ENCODE data around the gene CLCN3. TPM values are rescaled to one million over a fixed set of nuclear protein-coding genes. Genes with fewer than 3 reads are reported as not detected.

Gene CLCN3
- total and polyA plus RNA-seq, 2 of the 4 experiments (the other 2 are of a cell fraction), result 13.0 to 22.8 TPM

GRCh38 chr4:169698331-169698730 lies 78.0 kb downstream of the CLCN3 start:
- no peak overlapping the region for H2AK5ac ChIP-seq (ENCODE audit: low read depth, low read length)
- no peaks in the 10 kb centered on the region for H3K79me1 ChIP-seq (ENCODE audit: low read depth in 1 of 2, low read length in 2 of 2)
- no peaks in the 10 kb centered on the region for H3K27me3 ChIP-seq (ENCODE audit: control insufficient read depth, insufficient read depth, low read length)
- no peak overlapping the region for H4K91ac ChIP-seq (ENCODE audit: insufficient read depth, low read depth, low read length)
- no peak overlapping the region for H4K5ac ChIP-seq (ENCODE audit: low read depth, low read length)
- ChIA-PET POLR2A (ENCODE audit: unreplicated experiment) (no interaction called here), CTCF (no interaction called here)
- no peak overlapping the region for H3K27ac ChIP-seq (ENCODE audit: insufficient read depth, low read length)
- H2BK120ac ChIP-seq (ENCODE audit: low read depth, low read length), result no peak overlapping the region
- no peak overlapping the region for H3K18ac ChIP-seq (ENCODE audit: low read depth, low read length)
- dilution Hi-C loops (cut with HindIII; ENCODE audit: low sequenced_read_pairs, unreplicated experiment) (no loop called here), in situ Hi-C loops (cut with MboI; ENCODE audit: low sequenced_read_pairs) (no loop called here), intact Hi-C loops (cut with micrococcal nuclease) (no loop called here)
- no TSS peak for BruUV-seq (replicated peaks)
- no peaks in the 10 kb centered on the region; the same call in 1 of the 2 replicates for H3K9me1 ChIP-seq (ENCODE audit: insufficient read depth, low read length)
- no peak overlapping the region for H3K4me2 ChIP-seq (ENCODE audit: low read depth, low read length)
- H3K9ac ChIP-seq (ENCODE audit: low read depth, low read length), result no peak overlapping the region
- H3K56ac ChIP-seq (ENCODE audit: extremely low read depth, insufficient read depth, low read length), result no peak overlapping the region
- no peaks in the 10 kb centered on the region for H3K4me1 ChIP-seq (ENCODE audit: control insufficient read depth, insufficient read depth, low read length)
- no peak overlapping the region for H3K4ac ChIP-seq (ENCODE audit: low read depth, low read length)
- H3K23ac ChIP-seq (ENCODE audit: low read depth, low read length), result no peak overlapping the region
- no peak overlapping the region for H2AK9ac ChIP-seq (replicated peaks; ENCODE audit: low read depth, low read length, poor library complexity)
- no peak overlapping the region for H4K8ac ChIP-seq (ENCODE audit: low read depth in 2 of 2, low read length in 2 of 2)
- H2BK5ac ChIP-seq (ENCODE audit: low read depth, low read length, poor library complexity, severe bottlenecking), result no peak overlapping the region
- H2AFZ ChIP-seq (replicated peaks; ENCODE audit: low read length, poor library complexity), result no peak overlapping the region
- no peak overlapping the region for H2BK15ac ChIP-seq (ENCODE audit: low read depth, low read length)
- H3K36me3 ChIP-seq (ENCODE audit: control insufficient read depth, insufficient read depth, low read length), result peaks cover 11% of the 10 kb centered on the region
- H3K9me3 ChIP-seq (ENCODE audit: control insufficient read depth, insufficient read depth, low read length), result no peaks in the 10 kb centered on the region
- H2BK20ac ChIP-seq (ENCODE audit: low read depth, low read length), result no peak overlapping the region
- no peaks in the 10 kb centered on the region for H4K20me1 ChIP-seq (ENCODE audit: insufficient read depth, low read length)
- WGBS, 2 experiments (ENCODE audit: extremely low coverage in 2 of 2, insufficient read length in 1 of 2), result no CpG with 5 or more reads among the region's 5 CpGs
- no peak overlapping the region for H3K4me3 ChIP-seq (ENCODE audit: insufficient read depth, low read depth, low read length)
- H3K14ac ChIP-seq (replicated peaks; ENCODE audit: low read depth, low read length), result no peak overlapping the region
- TF ChIP-seq CHD1 (IDR thresholded peaks at IDR 0.05; ENCODE audit: low read depth, low read length) (no peak), MAZ (IDR thresholded peaks at IDR 0.05; ENCODE audit: borderline replicate concordance, low read depth, low read length) (no peak), ELK1 (IDR thresholded peaks at IDR 0.05; ENCODE audit: borderline replicate concordance, low read depth, low read length) (no peak), MAFK (IDR thresholded peaks at IDR 0.05; ENCODE audit: low read depth, low read length) (no peak), RAD21 (IDR thresholded peaks at IDR 0.05; ENCODE audit: low read length) (no peak), USF2 (IDR thresholded peaks at IDR 0.05; ENCODE audit: low read depth, low read length) (no peak), BHLHE40 (IDR thresholded peaks at IDR 0.05; ENCODE audit: low read depth, low read length) (no peak), NFE2L2 (IDR thresholded peaks at IDR 0.05; ENCODE audit: low read depth, low read length) (no peak), CEBPB (IDR thresholded peaks at IDR 0.05; ENCODE audit: low read depth, low read length) (no peak), FOS (IDR thresholded peaks at IDR 0.05; ENCODE audit: low read depth, low read length) (no peak), SMC3 (IDR thresholded peaks at IDR 0.05; ENCODE audit: low read depth, low read length) (no peak), CTCF (conservative IDR thresholded peaks at IDR 0.05; ENCODE audit: low read depth, low read length) (no peak), POLR2A (IDR thresholded peaks at IDR 0.05; ENCODE audit: low read depth, low read length) (no peak), MXI1 (IDR thresholded peaks at IDR 0.05; ENCODE audit: borderline replicate concordance, low read depth, low read length) (no peak), RCOR1 (IDR thresholded peaks at IDR 0.05; ENCODE audit: insufficient replicate concordance, low read length) (no peak), RFX5 (IDR thresholded peaks at IDR 0.05; ENCODE audit: low read depth, low read length) (no peak)
- DNase-seq, result no peak
- ATAC-seq (ENCODE audit: low read depth), result no peak
